Tibial nerve (tissue), 4 donors: Measurements from ENCODE around the gene TRIM62.

Experiments
- EP300 ChIP-seq, 2 donors: sonication (generic); formaldehyde crosslinking; IDR thresholded peaks; one replicate each; pipeline ENCODE4 v1.6.1; 2017; ENCODE audit warnings: antibody characterized with exemption in 2 of 2, mild to moderate bottlenecking in 1 of 2
- POLR2A ChIP-seq, 2 donors: fragments of 450-650 bp; IDR thresholded peaks; one replicate each; pipeline ENCODE4 v1.6.1; 2017; ENCODE audit warnings: antibody characterized with exemption in 2 of 2, mild to moderate bottlenecking in 2 of 2, moderate library complexity in 2 of 2
- TF ChIP-seq, protein P1 (sequence below), 5 experiments: fragments of 200-600 bp in 3 of 5; fragments of 450-650 bp in 2 of 5; sonication (generic) in 3 of 5; IDR thresholded peaks; one replicate each; pipeline ENCODE4 v1.5.1; 2016 to 2019; ENCODE audit warnings: antibody characterized with exemption in 5 of 5, mild to moderate bottlenecking in 3 of 5, moderate library complexity in 2 of 5

DNA sequence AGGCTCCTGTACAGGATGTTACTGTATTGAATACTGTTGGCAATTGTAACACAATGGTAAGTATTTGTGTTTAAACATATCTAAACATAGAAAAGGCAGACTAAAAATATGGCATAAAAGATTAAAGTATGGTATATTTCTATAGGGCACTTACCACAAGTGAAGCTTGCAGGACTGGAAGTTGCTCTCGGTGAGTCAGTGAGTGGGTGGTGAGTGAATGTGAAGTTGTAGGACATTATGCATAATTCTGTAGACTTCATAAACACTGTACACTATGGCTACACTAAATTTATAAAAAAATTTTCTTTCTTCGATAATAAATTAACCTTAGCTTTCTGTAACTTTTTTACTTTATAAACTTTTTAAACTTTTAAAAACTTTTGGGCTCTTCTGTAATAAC lies 13.7 kb upstream of the TRIM62 start:
- TF ChIP-seq POLR2A (IDR thresholded peaks at IDR 0.05) (no peak), EP300 (IDR thresholded peaks at IDR 0.05) (no peak)
- TF ChIP-seq, protein P1, sequence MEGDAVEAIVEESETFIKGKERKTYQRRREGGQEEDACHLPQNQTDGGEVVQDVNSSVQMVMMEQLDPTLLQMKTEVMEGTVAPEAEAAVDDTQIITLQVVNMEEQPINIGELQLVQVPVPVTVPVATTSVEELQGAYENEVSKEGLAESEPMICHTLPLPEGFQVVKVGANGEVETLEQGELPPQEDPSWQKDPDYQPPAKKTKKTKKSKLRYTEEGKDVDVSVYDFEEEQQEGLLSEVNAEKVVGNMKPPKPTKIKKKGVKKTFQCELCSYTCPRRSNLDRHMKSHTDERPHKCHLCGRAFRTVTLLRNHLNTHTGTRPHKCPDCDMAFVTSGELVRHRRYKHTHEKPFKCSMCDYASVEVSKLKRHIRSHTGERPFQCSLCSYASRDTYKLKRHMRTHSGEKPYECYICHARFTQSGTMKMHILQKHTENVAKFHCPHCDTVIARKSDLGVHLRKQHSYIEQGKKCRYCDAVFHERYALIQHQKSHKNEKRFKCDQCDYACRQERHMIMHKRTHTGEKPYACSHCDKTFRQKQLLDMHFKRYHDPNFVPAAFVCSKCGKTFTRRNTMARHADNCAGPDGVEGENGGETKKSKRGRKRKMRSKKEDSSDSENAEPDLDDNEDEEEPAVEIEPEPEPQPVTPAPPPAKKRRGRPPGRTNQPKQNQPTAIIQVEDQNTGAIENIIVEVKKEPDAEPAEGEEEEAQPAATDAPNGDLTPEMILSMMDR (IDR thresholded peaks at IDR 0.05) = no peak
